T-helper 2 cell treated with Interferon-gamma antibody and Interleukin-4, amounts not matched to agents 5 μg/mL and 100 μg/mL, for 36 hours (primary cell): Measurements from ENCODE around the gene TRAF3IP1.

Experiments
- DNase-seq: peaks from one replicate; pipeline ENCODE4 v3.0.0; 2021; ENCODE audit warnings: low spot score
- H3K27ac Mint-ChIP-seq: one replicate; pipeline ENCODE4 v1.8.0; 2021; ENCODE audit warnings: mild to moderate bottlenecking, mixed read lengths
- H3K27me3 Mint-ChIP-seq: one replicate; pipeline ENCODE4 v1.8.0; 2021; ENCODE audit warnings: low read depth, mixed read lengths
- H3K36me3 Mint-ChIP-seq: one replicate; pipeline ENCODE4 v1.8.0; 2021; ENCODE audit warnings: low read depth, mixed read lengths
- H3K4me1 Mint-ChIP-seq: one replicate; pipeline ENCODE4 v1.8.0; 2021; ENCODE audit warnings: low read depth, mixed read lengths
- H3K4me3 Mint-ChIP-seq: one replicate; pipeline ENCODE4 v1.8.0; 2022; ENCODE audit warnings: mild to moderate bottlenecking, moderate library complexity, mixed read lengths
- H3K9me3 Mint-ChIP-seq: one replicate; pipeline ENCODE4 v1.8.0; 2021; ENCODE audit warnings: mixed read lengths

TRAF3IP1 gene

DNA sequence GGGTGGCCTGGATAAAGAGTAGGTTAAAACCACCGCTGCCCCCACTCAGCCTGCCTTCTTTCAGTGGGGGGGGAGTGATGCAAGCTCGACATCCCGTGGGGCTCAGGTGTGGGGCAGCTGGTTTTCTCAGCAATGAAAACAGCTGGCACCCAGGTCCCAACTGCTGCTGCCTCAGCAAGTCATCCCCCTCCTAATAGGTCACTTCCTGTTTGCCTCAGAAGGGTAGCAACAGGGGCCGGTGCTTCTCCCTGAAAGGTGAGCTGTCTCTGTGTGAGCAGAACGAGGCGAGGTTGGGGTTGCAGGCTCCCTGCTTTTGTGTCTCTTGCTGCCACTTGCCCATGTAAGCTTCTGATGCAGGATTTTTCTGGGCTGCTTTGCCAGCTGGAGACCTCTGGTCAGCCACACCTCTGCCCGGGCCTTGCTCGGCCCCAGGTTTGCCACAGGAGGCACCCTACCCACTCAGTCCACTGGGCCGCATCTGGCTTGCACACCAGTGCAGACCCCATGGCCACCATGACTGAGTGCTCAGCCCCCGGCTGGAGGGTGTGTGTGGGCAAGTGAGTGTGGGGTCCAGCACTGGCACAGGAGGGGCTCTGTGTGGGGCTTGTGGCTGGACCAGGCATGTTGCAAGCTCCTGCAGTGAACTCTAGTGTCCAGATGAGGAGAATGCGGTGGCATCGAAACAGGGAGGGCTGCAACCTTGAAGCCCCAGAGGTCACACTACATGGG is 94.9 kb downstream of the TRAF3IP1 start:
- H3K4me3 Mint-ChIP-seq: no peak overlapping the region
- H3K36me3 Mint-ChIP-seq: peaks cover 4% of the 10 kb centered on the region
- H3K27me3 Mint-ChIP-seq: peaks cover 7% of the 10 kb centered on the region
- no peak for DNase-seq
- no peak overlapping the region for H3K27ac Mint-ChIP-seq
- H3K9me3 Mint-ChIP-seq: peaks cover 14% of the 10 kb centered on the region
- no peaks in the 10 kb centered on the region for H3K4me1 Mint-ChIP-seq

DNA sequence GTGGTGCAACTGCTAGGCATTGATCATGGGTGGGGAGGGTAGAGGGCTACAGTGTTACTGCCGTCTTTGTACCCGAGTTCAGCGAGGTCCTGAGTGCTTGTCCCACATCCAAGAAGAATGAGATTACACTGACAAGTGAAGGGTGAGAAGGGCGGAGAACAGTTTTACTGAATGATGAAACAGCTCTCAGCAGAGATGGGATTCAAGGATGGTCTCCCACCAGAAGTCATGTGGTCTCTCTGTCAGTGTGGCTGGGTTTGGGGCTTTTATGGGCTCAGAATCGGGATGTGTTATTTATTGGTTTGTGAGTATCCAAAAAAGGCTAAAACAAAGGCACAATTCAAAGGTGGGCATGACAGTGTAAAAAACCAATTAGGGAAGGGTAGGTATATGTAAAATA is 95.6 kb downstream of the TRAF3IP1 start:
- Mint-ChIP-seq H3K4me3 (no peak overlapping the region), H3K27me3 (peaks cover 7% of the 10 kb centered on the region), H3K9me3 (peaks cover 14% of the 10 kb centered on the region), H3K4me1 (no peaks in the 10 kb centered on the region), H3K27ac (no peak overlapping the region), H3K36me3 (peaks cover 4% of the 10 kb centered on the region)
- no peak for DNase-seq

DNA sequence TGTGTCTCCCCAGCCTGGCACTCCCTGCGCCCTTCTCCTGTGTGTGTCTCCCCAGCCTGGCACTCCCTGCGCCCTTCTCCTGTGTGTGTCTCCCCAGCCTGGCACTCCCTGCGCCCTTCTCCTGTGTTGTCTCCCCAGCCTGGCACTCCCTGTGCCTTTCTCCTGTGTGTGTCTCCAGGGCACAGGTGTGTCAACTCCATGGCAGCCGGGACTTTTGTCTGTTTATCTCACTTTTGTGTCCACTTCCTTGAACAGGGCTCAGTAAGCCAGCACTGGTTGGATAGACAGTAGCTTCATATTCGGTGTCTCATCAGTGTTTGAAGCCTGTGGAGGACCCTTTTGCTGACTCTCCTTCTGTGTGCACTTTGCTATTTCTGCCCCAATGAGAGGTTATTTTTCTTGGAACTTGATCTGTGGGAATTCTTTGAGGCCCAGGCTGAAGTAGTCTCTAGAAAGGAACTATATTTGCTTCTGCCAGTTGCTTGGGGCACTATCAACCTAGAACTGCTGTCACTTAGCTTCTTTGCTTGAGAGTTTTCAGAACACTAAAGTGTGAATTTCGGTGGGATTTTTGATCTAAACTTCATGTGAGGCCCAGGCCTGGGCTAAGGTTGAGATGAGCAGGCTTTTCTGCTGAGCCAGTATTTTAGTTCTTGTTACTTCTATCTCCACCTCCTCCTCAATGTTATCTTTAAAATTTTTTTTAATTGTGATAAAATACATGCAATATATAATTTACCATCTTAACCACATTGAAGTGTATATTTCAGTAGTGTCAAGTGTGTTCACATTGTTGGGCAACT is 98.1 kb downstream of the TRAF3IP1 start:
- Mint-ChIP-seq H3K27me3 (peaks cover 7% of the 10 kb centered on the region), H3K36me3 (peaks cover 4% of the 10 kb centered on the region), H3K4me3 (no peak overlapping the region), H3K4me1 (no peaks in the 10 kb centered on the region), H3K27ac (no peak overlapping the region), H3K9me3 (peaks cover 14% of the 10 kb centered on the region)
- no peak for DNase-seq

DNA sequence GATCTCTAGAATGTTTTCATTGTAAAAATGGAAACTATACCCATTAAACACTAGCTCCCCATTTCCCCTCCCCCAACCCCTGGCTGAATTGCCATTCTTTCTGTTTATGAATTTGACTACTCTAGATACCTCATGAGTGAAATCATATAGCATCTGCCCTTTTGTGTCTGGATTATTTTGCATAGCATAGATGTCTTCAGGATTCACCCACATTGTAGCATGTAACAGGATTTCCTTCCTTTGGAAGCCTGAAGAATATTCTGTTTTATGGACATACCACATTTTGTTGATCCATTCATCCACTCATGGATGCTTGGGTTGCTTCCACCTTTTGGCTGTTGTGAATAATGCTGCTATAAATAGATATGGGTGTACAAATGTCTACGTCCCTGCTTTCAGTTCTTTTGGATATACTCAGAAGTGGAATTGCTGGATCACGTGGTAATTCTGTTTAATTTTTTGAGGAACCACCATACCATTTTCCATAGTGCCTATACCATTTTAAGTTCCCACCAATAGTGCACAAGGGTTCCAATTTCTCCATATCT is 98.8 kb downstream of the TRAF3IP1 start:
- Mint-ChIP-seq H3K9me3 (peaks cover 14% of the 10 kb centered on the region), H3K4me1 (no peaks in the 10 kb centered on the region), H3K27me3 (peaks cover 7% of the 10 kb centered on the region), H3K27ac (no peak overlapping the region), H3K4me3 (no peak overlapping the region), H3K36me3 (peaks cover 4% of the 10 kb centered on the region)
- no peak for DNase-seq

DNA sequence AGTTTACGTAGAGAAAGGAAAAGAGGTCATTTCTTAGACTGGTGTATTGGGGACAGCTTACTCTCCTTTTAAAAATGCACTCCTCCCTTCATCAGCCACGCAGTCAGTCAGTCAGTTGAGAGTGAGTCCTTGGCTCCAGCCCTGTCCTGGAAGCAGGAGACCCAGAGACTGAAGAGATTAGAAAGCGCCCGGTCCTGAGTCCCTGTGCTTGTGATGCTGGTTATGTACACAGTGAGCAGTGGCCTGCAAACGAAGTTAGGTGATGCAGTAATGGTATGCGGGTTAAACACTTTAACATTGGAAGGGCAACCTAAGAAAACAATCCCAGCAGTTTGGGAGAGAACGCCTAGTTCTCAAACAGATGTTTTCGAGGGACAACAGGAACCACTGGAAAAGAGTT is 100.1 kb downstream of the TRAF3IP1 start:
- Mint-ChIP-seq H3K4me3 (no peak overlapping the region), H3K36me3 (peaks cover 4% of the 10 kb centered on the region), H3K27ac (no peak overlapping the region), H3K27me3 (peaks cover 7% of the 10 kb centered on the region), H3K4me1 (peaks cover 2% of the 10 kb centered on the region), H3K9me3 (peaks cover 14% of the 10 kb centered on the region)
- no peak for DNase-seq

DNA sequence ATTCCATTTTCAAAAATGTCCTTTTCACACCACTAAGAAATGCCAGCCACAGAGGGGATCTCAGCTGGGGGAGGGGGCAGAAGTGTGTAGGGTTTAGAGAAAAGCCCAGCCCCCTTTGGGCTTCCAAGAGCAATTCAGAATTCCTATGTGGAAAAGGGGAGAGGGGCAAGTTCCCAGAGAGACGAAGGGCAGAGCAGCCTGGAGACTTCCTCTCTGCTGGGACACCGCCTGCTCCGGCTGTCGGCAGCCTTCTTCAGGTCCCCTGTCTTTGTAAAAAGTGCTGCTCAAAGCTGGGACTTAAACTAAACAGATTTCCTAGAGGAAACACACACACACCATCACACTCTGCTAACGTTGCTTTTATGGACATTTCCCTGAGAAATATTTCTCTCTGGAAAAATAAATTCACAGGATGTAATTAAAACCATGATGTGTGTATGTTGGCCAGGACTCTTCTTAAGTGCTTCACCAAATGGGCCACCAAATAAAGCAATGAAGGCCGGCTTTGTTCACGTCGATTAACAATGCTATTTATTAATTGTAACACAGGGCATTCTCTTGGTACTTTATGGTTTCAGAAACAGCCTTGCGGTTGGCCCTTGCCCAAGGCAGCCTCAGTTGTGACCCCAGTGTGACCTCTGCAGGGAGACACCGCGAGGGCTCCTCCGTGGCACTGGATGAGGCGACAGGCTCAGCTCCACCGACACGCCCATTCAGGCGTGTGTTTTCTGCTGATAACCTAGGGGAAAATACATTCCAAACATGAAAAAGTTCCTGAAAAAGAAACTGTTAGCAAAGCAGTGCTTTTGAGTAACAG is 100.8 kb downstream of the TRAF3IP1 start:
- H3K27me3 Mint-ChIP-seq: peaks cover 5% of the 10 kb centered on the region
- no peak for DNase-seq
- peaks cover 9% of the 10 kb centered on the region for H3K9me3 Mint-ChIP-seq
- peaks cover 4% of the 10 kb centered on the region for H3K36me3 Mint-ChIP-seq
- no peak overlapping the region for H3K27ac Mint-ChIP-seq
- H3K4me1 Mint-ChIP-seq: peaks cover 3% of the 10 kb centered on the region
- no peak overlapping the region for H3K4me3 Mint-ChIP-seq

DNA sequence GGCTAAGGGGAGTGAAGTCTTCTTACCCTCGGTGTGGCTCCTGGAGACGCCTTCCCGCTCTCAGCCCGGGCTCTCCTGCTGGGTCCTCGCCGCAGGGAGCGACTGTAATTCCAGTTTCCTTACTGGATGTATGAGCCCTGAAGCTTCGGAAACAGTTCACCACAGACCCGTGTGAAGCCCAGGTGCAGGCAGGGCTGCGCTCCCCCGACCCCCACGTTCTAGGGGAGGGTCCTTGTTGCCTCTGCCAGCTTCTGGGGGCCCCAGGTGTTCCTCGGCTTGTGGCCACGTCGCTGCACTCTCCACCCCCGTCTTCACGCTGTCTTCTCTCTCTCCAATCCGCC is 101.3 kb downstream of the TRAF3IP1 start:
- Mint-ChIP-seq H3K9me3 (peaks cover 3% of the 10 kb centered on the region), H3K36me3 (peaks cover 1% of the 10 kb centered on the region), H3K4me3 (no peak overlapping the region), H3K4me1 (peaks cover 5% of the 10 kb centered on the region), H3K27me3 (peaks cover 5% of the 10 kb centered on the region), H3K27ac (no peak overlapping the region)
- no peak for DNase-seq

DNA sequence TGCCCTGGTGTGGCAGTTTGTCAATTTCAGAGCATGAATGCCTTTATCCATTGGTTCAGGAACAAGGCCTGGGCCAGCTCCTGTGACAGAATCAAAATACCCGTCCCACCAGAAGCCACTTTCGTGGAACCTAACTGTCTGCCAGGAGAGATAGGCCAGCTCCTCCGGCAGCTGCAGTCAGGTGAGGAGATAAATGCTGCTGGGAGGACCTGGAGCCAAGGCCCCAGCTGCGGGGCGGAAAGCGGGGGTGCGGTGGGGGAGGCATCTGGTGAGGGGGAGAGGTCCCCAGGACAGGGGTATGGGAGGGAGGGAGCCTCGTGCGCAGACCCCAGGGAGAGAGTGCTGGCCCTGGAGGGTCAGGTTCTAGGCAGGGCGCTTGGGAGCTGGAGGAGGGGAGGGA is 102.0 kb downstream of the TRAF3IP1 start:
- H3K4me3 Mint-ChIP-seq: no peak overlapping the region
- H3K27me3 Mint-ChIP-seq: peaks cover 5% of the 10 kb centered on the region
- DNase-seq: no peak
- peaks cover 5% of the 10 kb centered on the region for H3K4me1 Mint-ChIP-seq
- no peaks in the 10 kb centered on the region for H3K36me3 Mint-ChIP-seq
- no peaks in the 10 kb centered on the region for H3K9me3 Mint-ChIP-seq
- no peak overlapping the region for H3K27ac Mint-ChIP-seq

DNA sequence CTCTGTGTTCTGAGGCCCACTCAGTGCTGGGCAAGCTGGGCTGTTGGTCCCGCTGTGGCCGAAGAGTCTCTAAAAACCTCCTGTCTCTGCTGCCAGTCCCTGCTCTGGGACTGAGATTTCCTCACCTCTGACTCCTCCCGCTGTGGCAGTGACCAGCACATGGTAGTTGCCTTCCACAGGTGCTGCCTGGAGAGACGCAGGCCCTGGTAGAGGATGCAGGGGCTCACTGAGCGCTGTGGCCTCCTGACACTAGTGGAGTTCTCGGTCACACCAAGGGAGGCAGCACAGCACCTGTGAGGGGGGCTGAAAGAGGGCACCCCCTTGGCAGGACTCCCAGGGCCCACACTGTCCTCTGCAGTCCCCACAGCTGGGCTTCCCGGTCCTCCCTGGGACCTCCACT is 102.6 kb downstream of the TRAF3IP1 start:
- Mint-ChIP-seq H3K4me1 (peaks cover 9% of the 10 kb centered on the region), H3K36me3 (peaks cover 3% of the 10 kb centered on the region), H3K27me3 (peaks cover 5% of the 10 kb centered on the region), H3K4me3 (no peak overlapping the region), H3K9me3 (no peaks in the 10 kb centered on the region), H3K27ac (no peak overlapping the region)
- no peak for DNase-seq

DNA sequence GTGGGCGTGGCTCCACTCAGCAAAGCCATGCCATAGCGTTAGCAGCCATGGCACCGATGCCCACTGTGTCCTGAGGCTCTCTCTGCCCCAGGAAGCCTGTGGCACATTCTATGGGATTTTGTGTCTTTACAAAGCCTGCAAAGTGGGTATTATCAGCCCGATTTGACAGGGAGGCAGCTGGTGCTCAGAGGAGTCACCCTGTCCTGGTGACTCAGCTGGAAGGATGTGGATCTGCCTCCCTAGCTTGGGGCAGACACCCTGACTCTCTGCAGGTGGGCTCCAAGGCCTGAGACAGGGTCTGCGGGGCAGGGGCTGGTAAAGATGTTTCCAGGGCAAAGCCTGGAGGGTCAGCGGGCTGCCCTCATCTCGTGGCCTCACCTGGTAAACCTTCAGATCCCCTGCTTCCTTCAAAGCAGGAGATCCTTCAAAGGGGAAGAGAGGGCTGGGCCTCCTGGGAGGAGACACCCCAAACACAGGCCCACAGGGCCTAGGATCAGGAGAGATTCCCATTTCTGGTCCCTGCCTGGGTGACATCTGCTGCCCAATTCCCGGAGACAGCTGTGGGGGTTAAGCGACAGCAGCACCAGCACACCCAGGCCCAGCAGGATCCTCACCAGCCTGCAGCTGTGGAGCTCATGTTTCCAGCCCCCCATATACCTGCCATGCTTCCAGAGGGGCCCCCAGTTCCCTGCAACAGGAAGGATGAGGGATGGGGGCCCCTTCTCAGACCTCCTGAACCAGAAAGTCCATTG is 103.4 kb downstream of the TRAF3IP1 start:
- no peak overlapping the region for H3K27ac Mint-ChIP-seq
- no peak for DNase-seq
- no peaks in the 10 kb centered on the region for H3K9me3 Mint-ChIP-seq
- peaks cover 16% of the 10 kb centered on the region for H3K4me1 Mint-ChIP-seq
- H3K27me3 Mint-ChIP-seq: no peaks in the 10 kb centered on the region
- no peak overlapping the region for H3K4me3 Mint-ChIP-seq
- H3K36me3 Mint-ChIP-seq: peaks cover 5% of the 10 kb centered on the region

DNA sequence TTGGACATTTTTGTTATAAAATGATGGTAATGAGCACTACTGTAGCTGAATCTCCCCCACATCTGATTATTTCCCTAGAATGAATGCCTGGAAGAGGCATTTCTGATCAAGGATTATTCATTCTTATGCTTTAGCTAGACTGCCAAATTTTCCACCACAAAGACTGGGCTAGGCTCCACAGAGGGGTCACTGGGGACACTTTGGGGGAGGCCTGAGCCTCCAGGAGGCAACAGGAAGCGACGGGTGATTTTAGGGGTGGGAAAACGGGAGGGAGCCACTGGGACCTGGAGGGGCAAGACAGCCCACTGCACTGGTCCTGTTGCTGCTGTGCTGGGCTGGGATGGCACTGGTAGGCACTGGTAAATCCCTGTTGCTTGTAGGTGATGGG is 104.0 kb downstream of the TRAF3IP1 start:
- Mint-ChIP-seq H3K27me3 (no peaks in the 10 kb centered on the region), H3K4me1 (peaks cover 16% of the 10 kb centered on the region), H3K27ac (peak overlapping the region; percentile 71), H3K36me3 (peaks cover 8% of the 10 kb centered on the region), H3K9me3 (no peaks in the 10 kb centered on the region), H3K4me3 (no peak overlapping the region)
- DNase-seq: no peak

DNA sequence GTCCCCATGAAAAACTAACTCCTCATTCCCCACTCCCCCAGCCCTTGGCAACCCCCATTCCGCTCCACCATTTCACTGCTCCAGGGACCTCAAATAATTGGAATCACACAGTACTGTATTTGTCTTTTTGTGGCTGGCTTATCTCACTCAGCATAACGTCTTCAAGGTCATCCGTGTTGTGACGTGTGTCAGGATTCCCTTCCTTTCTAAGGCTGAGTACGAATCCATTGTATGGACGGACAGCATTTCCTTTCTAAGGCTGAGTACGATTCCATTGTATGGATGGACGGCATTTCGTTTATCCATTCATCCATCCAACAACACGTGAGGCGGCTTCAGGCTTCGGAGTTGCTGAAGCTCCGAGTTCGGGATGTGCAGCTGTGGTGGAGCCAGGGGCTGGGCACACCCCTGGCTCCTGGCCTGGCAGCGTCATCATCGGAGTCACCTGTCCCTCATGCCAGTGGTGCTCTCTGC is 105.2 kb downstream of the TRAF3IP1 start:
- H3K9me3 Mint-ChIP-seq: peaks cover 7% of the 10 kb centered on the region
- H3K27me3 Mint-ChIP-seq: no peaks in the 10 kb centered on the region
- H3K4me1 Mint-ChIP-seq: peaks cover 20% of the 10 kb centered on the region
- H3K36me3 Mint-ChIP-seq: peaks cover 19% of the 10 kb centered on the region
- no peak for DNase-seq
- peak overlapping the region; percentile 55 for H3K27ac Mint-ChIP-seq
- H3K4me3 Mint-ChIP-seq: peak overlapping the region; percentile 65

DNA sequence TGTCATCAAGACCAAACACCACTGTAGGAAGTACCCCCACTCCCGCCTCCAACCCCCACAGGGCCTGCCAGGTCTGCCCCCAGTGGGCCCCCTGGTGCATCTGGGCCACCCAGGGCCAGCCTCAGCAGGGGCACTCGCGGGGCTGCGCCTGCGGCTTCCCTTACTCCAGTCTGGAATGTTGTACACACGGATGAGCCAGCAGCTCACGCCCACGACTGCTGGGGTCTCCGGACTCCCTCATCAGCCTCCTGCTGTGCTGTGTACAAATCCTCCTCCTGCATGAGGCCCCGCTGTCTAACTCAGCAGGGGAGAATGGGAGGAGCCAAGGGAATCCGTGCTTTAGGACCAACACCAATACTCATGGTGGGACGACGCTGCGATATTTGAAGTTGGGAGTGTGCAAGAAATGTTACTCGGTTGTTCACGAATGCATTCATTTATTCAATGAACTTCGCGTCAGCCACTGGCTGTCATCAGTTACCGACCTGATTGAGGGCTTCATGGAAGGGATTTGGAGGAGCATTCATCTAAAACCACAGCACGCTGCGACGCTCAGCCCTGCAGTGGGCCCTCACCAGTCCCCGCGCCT is 105.8 kb downstream of the TRAF3IP1 start:
- Mint-ChIP-seq H3K36me3 (peaks cover 23% of the 10 kb centered on the region), H3K27me3 (no peaks in the 10 kb centered on the region), H3K27ac (peak overlapping the region; percentile 91), H3K9me3 (peaks cover 7% of the 10 kb centered on the region), H3K4me1 (peaks cover 20% of the 10 kb centered on the region), H3K4me3 (peak overlapping the region; percentile 88)
- DNase-seq: no peak
